ENCODE results near the gene LGALS7B. TPM values are rescaled to one million over a fixed set of nuclear protein-coding genes. Genes with fewer than 3 reads are reported as not detected.

Gene LGALS7B
- total RNA-seq, 1 donor from 2014 or later: not detected

DNA sequence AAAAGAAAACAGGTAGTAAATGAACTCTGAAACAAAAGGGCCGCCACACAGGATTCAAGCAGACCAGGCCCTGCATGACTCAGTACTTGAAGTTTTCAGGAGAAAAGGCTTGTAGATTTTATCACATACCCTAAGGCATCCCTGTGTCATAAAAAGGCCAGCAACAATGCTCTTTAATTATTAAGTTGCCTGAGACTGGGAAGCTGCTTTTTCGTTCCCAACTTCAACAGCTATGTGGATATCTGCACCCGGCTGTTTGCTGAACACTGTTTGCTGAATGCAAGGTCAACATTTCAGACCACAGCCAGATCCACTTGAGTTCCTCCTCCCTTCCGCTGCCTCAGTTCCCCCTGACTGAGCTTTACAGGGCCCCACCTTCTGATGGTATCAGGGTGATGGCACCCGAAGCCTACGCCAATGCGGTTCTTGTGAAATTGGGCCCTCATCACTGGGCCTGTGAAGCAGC is 48.7 kb downstream of the LGALS7B start:
- ATAC-seq: no peak
- intact Hi-C loops (cut with micrococcal nuclease): loop anchor here (10.0 kb wide), 1 partner anchor 183 kb away; no protein-coding TSS in a partner anchor
- DNase-seq: no peak

DNA sequence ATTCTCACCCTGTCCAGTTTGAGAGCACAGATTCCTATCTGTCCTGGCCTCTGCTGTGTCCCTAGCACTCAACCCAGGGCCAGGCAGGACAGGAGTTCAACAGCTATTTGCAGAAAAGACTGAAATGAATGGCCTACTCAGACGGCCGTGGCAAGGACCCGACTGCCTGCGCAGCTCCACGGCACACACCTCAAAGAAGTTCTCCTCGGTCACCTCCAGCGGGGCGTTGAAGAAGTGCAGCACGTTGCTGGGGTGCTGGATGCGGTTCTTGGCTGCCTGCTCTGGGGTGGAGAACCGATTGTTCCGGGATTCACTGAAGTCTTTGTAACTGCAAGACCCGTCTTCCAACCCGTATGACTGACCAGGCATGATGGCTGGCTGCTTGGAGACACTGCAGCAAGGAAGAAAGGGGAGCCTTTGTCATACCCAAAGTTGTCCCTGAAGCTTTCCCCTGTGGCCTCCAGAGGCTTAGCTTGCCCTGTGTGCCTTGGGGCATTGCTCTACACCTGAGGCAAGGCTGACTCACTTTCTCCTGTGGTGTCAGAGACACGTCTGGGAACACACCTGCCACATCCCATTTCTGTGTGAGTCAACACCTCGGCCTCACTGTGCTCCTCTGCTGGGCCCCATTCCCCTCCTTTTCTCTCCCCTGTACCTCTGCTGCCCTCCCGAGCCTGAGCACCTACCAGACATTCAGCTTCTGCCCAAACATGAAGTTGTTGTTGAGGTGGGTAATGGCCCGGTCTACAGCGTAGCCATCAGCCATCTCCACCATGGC is 49.4 kb downstream of the LGALS7B start:
- intact Hi-C loops (cut with micrococcal nuclease): loop anchor here (10.0 kb wide), 1 partner anchor 184 kb away; no protein-coding TSS in a partner anchor
- ATAC-seq (no peak), DNase-seq (no peak)

- intact Hi-C loops (cut with micrococcal nuclease): loop anchor here (10.0 kb wide), 1 partner anchor 184 kb away; no protein-coding TSS in a partner anchor
- DNase-seq (no peak), ATAC-seq (no peak)
Observed at GRCh38 chr19:38838986-38839761, 50.2 kb downstream of the LGALS7B start.

DNA sequence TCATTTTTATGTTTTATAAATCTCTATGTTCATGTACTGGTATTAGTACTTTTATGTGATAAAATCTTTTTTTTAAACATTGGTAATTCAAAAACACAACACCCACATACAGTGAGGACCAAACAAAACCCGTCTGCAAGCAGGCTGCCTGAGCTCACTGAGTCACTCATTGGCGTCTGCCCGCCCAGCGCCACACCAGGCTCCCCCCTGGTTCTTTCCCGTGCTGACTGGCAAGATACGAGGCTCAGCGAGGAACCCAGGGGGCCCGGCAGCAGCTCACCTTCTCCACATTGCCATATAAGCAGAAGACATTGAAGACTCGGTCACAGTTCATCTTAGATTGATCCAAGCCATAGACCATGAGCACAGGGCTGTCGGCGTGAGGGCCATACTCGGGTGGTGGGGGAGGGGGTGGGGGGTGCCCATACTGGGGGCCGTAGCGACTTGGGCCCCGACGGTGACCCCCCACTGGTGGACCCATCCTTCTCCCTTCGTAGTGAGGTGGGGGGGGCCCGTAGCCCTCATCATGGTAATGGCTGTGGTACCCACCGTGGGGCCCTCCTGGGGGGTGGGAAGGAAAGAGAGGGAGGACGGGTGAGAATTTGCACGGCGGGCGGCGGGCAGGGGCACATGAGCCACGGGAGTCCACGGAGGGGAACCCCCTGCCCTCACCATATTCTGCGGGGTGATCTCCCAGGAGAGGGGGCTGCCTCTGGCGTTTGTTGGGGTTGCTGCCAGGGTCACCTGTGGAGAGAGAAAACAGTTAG is 51.0 kb downstream of the LGALS7B start:
- no peak for DNase-seq
- intact Hi-C loops (cut with micrococcal nuclease): loop anchor here (10.0 kb wide), 1 partner anchor 185 kb away; no protein-coding TSS in a partner anchor
- ATAC-seq: no peak

DNA sequence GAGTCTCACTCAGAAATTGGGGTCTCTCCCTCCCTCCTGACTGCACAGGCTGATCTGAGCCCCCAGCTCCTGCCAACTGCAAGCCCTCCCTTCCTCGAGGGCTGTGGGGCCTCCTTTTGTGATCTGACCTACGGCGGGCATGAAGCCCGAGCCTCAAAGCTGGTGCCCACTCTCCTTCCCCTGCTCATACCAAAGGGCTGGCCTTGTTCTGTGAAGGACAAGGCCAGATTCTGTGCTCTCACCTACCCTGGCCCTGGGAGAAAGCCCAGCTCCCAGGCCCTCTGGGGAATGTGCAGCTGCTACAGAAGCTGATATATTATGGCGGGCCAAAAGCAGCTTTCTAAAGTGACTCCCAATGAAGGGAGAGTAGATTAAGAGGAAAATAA is 51.6 kb downstream of the LGALS7B start:
- DNase-seq: no peak
- intact Hi-C loops (cut with micrococcal nuclease): no loop called here

More for the DNA sequence above, 51.6 kb downstream of the LGALS7B start:
- ATAC-seq: no peak

Other genes with a start within 250 kb of the LGALS7B start
- gene MAP4K1, start 171.2 kb upstream of the LGALS7B start, total RNA-seq: 1.8 TPM
- gene EIF3K, start 170.0 kb upstream of the LGALS7B start, total RNA-seq: 674 TPM
- 131 TPM for gene ACTN4, start 141.6 kb upstream of the LGALS7B start, total RNA-seq
- gene CAPN12, start 44.7 kb upstream of the LGALS7B start, total RNA-seq: not detected
- not detected for gene LGALS7, start 15.7 kb upstream of the LGALS7B start, total RNA-seq
- 0.47 TPM for gene LGALS4, start 23.7 kb downstream of the LGALS7B start, total RNA-seq
- 1,171 TPM for gene ECH1, start 42.6 kb downstream of the LGALS7B start, total RNA-seq
- 171 TPM for gene HNRNPL, start 60.8 kb downstream of the LGALS7B start, total RNA-seq
- gene RINL, start 89.1 kb downstream of the LGALS7B start, total RNA-seq: 4.5 TPM
- 94.4 TPM for gene SIRT2, start 110.4 kb downstream of the LGALS7B start, total RNA-seq
- gene NFKBIB, start 110.8 kb downstream of the LGALS7B start, total RNA-seq: 14.5 TPM
- gene CCER2, start 123.0 kb downstream of the LGALS7B start, total RNA-seq: not detected
- gene SARS2, start 141.6 kb downstream of the LGALS7B start, total RNA-seq: 13.2 TPM
- 71.9 TPM for gene MRPS12, start 141.7 kb downstream of the LGALS7B start, total RNA-seq
- gene FBXO17, start 186.5 kb downstream of the LGALS7B start, total RNA-seq: 1.7 TPM
- 9.7 TPM for gene FBXO27, start 243.3 kb downstream of the LGALS7B start, total RNA-seq

Measured in left ventricle myocardium superior (tissue), 1 donor.